Stimulated activated CD8-positive, alpha-beta memory T cell treated with anti-CD3 and anti-CD28 coated beads, Interleukin-4, amount 100 ng/mL, for 48 hours (primary cell): Measurements from ENCODE around the gene SPTBN1.

Source experiments
- DNase-seq: peaks from one replicate; pipeline ENCODE4 v3.0.0-alpha.2; 2020

The SPTBN1 gene

DNA sequence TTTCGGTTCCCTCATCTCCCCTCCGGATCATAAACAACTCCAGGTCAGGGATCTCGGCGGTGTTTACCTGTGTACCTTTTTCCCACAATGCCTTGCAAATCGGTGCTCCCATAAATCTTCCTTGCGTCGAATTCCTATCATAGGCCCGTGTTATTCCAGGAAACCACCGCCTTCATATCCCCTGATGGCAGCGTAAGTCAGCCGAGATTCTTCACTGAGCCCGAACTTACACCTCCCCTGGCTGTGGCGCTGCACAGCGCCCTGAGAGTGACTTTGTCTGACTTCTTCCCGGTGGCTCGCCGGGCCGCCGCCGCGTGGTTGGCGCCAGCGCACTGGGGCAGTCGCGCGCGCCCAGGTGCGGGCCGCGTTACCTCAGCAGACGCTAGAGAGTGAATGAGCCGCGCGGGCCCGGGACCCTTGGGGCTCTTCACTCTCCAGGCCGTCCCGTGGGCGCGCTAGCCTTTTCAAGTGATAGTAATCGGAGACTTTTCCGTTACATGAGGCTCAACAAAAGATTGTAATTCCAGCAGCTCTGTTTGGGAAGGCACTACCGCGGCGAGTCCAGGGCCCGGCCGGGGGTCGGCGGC, 101.6 kb downstream of the SPTBN1 start:
- DNase-seq = peak; percentile 81

- DNase-seq = peak; percentile 76
Observed at GRCh38 chr2:54558188-54559005, 102.3 kb downstream of the SPTBN1 start.

DNA sequence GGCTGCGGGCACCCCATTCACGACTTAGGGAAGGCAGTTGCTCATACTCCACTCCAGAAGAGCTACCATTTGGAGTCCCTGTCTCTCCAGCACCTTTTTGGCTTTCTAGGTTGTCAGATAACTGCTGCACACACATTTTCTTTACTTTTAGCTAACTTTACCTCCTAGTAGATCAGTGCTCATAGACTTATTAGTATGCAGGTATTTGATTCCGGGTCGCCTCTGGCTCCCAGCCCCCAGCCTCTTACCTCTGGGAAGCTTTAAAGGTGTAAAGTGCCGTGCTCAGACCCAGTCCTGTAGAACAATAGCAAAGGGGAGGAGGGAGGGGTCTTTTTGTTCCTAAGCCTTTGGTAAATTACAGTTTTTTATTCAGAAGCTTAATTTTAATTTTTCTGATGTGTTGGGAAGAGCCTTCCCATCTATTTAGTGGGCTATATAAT, 102.9 kb downstream of the SPTBN1 start:
- DNase-seq = no peak

DNA sequence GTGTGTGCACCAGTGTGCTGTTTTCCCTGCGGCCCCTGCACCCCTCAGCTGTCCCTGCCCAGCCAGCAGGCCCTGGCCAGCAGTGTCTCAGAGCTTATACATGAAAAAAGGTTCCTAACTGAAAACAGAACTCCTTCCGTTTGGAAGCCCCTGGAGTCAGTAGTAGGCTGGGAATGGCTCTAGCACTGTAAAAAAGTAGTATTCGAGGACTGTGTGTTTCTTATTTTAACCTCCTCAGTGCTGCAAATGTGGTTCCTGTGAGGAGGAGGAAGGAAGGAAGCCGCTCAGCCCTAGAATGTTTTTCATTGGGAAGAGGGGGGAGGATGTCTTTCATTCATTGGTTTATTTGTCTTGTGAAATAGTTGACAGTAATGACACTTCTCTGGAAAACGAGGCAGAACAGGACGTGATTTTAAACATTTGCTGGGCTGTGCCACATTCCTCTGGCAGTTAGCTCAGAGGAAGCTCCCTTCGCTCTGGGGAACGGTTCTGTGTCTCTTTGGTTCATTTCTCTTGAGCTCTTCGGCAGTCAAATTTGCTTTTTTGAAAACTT, 103.5 kb downstream of the SPTBN1 start:
- DNase-seq = no peak

DNA sequence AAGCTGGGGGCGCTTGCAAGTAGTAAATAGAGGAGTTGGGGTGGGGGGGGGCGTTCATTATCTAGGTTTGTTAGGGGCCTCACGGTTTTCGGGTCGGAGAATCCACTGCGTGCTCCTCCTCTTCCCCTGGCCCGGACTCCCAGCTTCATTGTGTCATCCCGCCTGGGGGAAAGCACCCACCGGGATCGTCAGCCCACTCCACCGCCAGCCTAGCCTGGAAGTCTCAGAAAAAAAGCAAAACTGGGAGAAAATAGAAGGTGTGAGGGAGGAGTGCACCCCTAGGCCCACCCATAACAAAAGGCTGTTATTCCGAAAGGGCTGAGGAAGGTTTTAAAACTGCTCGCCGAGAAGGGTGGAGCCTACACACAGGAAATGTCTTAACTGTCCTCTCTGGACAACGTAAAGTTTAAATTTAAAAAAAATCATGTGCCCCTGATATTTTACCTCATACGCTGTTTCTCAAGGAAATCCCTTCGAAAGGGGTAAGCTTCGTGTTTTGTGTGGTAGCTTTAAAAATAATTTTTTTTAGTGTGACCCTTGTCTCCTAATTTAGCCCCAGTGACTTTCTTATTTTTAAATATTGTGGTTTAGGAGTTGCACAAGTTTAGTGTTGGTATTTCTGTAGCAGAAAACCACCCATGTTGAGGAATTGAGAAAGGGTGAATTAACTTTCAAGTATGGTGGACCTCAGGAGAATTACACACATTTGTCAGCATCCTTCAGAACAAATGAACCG, 104.2 kb downstream of the SPTBN1 start:
- peak; percentile 55 for DNase-seq

DNA sequence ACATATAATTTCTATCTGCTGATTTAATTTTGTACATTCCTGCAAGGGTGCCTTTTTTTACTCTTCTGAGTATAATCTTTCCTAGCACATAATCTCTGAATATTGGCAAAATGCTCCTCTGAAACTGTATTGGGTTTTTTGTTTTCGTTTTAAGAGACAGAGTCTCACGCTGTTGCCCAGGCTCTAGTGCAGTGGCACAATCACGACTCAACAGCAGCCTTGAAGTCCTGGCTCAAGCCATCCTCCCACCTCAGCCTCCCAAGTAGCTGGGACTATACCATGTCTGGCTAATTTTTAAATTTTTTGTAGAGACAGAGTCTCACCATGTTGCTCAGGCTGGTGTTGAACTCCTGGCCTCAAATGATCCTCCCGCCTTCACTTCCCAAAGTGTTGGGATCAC, 104.9 kb downstream of the SPTBN1 start:
- DNase-seq = no peak

DNA sequence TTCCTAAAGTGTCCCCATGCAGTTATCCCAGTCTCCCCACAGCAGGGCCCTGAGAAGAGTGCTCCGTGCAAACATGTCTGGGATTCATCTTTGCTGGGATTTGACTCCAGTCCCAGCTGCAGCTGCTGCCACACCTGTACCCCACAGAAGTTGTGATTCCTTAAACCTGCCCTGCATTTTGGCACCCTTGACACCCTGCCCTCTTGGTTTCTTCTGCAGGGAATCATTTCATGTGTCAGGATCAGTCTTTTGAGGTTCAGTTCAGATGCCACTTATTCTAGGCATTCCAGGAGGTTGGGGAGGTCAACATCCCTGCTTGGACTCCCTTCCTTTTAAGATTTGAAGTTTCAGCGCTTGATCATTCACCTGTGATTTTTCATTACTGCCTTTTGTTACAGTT, 108.3 kb downstream of the SPTBN1 start:
- DNase-seq = no peak

- DNase-seq = no peak
Observed at GRCh38 chr2:54565551-54565950, 109.4 kb downstream of the SPTBN1 start.

GRCh38 chr2:54566896-54567295, 110.8 kb downstream of the SPTBN1 start:
- DNase-seq = no peak

- DNase-seq = no peak
Observed at GRCh38 chr2:54568876-54569321, 112.8 kb downstream of the SPTBN1 start.

DNA sequence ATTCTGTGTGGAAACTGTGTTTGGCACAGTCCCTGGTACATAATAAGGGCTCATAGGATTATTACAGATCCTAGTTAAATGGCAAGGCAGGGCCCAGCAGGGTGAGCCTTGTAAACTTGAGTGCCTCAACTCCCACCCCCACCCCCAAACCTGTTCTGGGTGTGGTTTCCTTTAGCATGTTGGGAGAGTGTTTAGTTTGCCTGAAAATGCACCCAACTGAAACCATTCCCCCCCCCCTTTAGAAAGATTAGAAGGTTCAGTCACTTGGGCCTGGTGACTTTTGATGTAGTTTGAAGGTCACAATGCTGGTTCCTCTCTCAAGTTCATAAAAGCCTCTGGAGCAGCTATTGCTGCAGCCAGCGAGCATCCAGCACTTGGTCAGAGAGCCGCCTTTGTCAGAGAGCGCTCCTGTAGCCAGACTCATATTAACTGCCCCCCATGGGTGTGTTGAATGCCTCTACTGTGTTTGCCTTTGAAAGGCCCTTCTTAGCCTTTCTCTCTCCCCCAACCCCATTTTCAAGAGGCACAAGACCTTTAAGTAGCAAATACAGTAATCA, 113.7 kb downstream of the SPTBN1 start:
- DNase-seq = no peak

- no peak for DNase-seq
Observed at GRCh38 chr2:54570321-54570855, 114.3 kb downstream of the SPTBN1 start.

- peak; percentile 86 for DNase-seq
Observed at GRCh38 chr2:54570925-54571694, 115.0 kb downstream of the SPTBN1 start.

GRCh38 chr2:54572262-54572635, 116.1 kb downstream of the SPTBN1 start:
- DNase-seq = no peak

DNA sequence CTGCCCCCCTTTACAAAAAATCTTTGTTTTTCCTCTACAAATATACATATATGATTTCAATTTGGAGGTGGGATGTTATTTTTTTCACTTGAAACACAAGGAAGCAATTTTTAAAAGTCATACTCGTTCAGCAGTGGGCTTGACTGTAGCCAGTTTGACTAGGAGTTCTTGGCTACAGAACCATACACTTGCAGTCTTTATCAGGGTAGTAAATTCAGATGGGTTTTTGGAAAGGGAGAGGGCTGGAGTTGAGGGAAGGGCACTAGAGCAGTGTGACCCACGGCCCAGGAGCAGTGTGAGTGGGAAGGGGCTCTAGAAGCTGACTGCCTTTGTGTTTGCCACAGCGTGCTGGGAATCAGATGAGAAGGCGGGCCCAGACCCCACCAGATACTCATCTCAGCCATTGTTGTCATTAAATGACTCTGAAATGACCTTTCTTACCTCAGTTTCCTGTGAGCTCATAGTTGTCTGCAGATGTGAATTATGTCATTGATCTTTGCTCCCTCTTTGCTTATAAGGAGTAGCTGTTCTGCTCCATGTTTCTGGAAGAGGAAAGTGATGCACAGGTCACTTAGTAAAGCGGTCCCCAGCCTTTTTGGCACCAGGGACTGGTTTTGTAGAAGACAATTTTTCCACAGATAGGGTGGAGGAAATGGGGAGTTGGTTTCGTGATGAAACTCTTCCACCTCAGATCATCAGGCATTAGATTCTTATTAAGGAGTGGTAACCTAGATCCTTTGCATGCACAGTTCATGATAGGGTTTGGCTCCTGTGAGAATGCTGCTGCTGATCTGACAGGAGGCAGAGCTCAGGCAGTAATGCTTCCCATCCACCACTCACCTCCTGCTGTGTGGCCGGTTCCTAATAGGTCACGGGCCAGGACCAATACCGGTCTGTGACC, 116.8 kb downstream of the SPTBN1 start:
- DNase-seq = peak; percentile 71

DNA sequence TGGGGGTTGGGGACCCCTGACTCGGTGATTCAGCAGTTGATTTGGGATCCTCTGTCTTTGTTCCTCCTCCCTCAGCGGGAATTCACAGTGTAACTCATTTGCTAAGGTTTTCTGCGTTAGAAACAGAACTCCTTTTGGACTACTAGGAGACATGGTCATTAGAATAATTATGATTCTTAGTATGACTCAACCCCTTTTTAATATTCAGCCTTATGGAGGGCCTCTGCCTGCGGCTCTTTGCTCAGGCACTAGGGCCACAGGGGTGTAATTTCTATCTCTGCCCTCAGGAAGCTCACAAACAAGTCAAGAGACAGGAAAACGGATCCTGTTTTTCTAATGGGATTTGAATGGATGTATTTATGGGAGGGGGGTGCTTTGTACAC, 117.4 kb downstream of the SPTBN1 start:
- no peak for DNase-seq

DNA sequence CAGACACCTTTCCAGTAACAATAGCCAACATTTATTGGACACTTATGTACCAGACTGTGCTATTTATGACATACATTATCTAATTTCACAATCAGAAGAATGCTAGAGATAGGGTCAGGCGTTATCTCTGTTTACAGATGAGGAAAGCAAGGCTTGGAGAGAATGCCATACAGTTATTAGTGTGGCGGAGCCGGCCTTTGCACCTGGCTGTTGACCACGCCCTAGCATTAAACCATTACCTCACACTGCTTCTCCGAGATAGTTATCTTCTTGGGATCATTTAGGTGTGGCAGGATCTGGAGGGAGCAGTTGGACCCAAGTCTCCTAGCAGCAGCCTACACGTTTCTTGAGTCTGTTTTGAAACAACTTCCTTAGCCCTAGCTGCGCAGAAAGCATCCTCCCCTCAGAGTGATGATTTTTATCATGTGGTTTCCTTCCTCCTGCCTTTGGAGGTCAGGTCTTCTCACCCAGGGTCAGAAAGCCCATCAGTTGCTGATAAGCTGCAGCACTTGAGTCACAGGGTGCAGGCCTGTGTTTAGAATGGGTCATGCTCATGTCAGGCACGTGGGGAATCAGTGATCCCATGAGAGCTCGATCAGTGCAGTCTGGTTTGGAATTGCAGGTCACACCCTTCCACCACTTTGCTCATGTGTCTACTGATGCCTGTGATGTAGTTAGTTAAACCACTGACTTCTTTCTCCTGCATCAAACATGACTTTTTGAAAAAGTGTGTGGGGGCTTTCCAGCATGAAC, 118.2 kb downstream of the SPTBN1 start:
- peak; percentile 72 for DNase-seq

DNA sequence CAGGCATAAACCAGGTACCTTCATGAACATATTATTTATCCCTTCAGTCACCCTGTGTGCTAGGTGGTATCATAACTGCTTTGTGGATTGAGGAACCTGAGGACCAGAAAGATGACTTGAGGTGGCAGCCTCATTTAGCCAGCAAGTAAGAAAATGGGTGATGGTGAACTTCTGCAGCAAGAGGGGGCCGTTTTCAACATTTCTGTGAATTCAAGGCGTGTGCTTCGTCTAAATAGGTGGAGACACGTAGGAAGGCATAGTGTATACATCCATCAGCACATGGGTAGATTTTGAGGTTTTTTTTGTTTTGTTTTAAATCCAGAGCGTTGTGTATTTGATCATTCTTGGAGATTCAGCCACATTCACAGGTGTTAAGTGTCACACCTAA, 118.7 kb downstream of the SPTBN1 start:
- no peak for DNase-seq

GRCh38 chr2:54575379-54575888, 119.3 kb downstream of the SPTBN1 start:
- no peak for DNase-seq

DNA sequence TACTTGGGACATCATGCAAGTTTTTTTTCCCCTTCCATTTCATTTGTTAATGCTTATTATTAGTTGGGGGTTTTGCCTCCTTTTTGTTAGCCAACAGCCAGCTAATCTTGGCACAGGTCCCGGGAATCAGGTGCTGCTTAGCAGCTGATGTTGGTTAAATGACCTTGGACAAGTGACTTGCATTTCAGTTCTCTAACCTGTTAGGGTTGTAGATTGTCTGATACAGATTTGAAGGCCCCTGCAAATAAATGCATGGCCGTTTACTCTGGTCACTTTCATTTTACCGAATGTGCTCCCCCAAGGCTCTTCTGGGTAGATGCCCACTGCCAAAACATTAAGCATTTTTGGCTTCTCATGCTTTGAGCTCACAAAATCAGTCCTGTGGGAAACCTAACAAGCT, 120.9 kb downstream of the SPTBN1 start:
- DNase-seq = no peak
